Right atrium auricular region (tissue), 2 donors: ENCODE results near the gene PRL. TPM values are rescaled to one million over a fixed set of nuclear protein-coding genes. Genes with fewer than 3 reads are reported as not detected.

Source experiments
- DNase-seq: peaks from one replicate; pipeline ENCODE4 v3.0.0-alpha.2; 2019; ENCODE audit warnings: low spot score
- H3K27ac ChIP-seq, 2 donors: fragments of 200-600 bp; sonication (generic); 1 replicate in 1 of 2; 2 replicates in 1 of 2; pipeline ENCODE4 v1.5.1; 2016 to 2019
- H3K27me3 ChIP-seq, 2 donors: fragments of 200-600 bp; sonication (generic); one replicate each; pipeline versions ENCODE4 v1.5.1 to v1.6.0; 2017 to 2019
- H3K36me3 ChIP-seq: fragments of 200-600 bp; sonication (generic); one replicate; pipeline ENCODE4 v1.5.1; 2016
- H3K4me1 ChIP-seq, 2 donors: fragments of 200-600 bp; sonication (generic); one replicate each; pipeline versions ENCODE4 v1.5.1 to v1.6.0; 2017 to 2019
- H3K4me3 ChIP-seq, 2 donors: fragments of 200-600 bp; sonication (generic); 1 replicate in 1 of 2; 2 replicates in 1 of 2; pipeline ENCODE4 v1.5.1; 2017 to 2019; ENCODE audit warnings: mild to moderate bottlenecking in 1 of 2, moderate library complexity in 1 of 2
- H3K9me3 ChIP-seq, 2 donors: fragments of 200-600 bp; sonication (generic); one replicate each; pipeline ENCODE4 v1.5.1; 2019
- total RNA-seq, 2 donors: library from RNA; depleted of rRNA; stranded (reverse); fragments of >200 nt; gene quantifications; one replicate each; pipeline ENCODE4 v1.1.0, GENCODE V29; 2016
- TF ChIP-seq, protein P1 (sequence below), 2 donors: fragments of 200-600 bp; sonication (generic); IDR thresholded peaks; one replicate each; pipeline ENCODE4 v1.5.1; 2019; ENCODE audit warnings: antibody characterized with exemption in 2 of 2

PRL gene
- total RNA-seq, 2 donors from 2014 or later: not detected

DNA sequence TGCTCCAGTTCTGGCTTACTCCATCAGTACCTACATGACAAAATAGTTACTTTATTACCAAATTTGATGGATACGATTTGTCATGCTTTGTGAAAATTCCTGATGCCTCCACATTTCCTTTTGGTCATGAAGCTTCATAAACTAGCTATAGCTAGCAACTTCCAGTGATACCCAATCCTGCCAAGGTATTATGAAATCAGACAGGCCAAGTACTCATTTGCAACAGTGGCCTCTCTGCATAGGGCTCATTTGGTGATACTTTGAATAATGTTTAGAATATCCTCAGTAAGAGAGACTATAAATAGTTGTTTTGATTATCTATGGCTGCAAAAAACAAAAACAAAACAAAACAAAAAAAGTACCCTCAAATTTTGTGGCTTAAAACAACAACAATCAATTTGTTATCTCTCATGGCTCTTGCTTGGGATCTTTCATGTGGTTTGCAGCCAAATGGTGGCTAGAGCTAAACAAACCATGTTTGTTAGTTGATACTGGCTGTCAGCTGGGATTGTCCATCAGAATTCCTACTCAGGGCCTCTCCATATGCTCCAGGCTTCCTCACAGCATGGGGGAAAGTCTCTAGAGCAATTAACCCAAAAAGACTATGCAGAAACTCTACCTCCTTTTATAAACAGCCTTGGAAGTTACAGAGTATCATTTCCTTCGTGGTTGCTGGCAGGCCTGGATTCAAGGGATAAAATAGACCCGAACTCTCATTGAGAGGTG is 10.1 kb upstream of the PRL start:
- H3K9me3 ChIP-seq: peaks cover 0 to 18% of the 10 kb centered on the region in 2 donors
- TF ChIP-seq, protein P1, sequence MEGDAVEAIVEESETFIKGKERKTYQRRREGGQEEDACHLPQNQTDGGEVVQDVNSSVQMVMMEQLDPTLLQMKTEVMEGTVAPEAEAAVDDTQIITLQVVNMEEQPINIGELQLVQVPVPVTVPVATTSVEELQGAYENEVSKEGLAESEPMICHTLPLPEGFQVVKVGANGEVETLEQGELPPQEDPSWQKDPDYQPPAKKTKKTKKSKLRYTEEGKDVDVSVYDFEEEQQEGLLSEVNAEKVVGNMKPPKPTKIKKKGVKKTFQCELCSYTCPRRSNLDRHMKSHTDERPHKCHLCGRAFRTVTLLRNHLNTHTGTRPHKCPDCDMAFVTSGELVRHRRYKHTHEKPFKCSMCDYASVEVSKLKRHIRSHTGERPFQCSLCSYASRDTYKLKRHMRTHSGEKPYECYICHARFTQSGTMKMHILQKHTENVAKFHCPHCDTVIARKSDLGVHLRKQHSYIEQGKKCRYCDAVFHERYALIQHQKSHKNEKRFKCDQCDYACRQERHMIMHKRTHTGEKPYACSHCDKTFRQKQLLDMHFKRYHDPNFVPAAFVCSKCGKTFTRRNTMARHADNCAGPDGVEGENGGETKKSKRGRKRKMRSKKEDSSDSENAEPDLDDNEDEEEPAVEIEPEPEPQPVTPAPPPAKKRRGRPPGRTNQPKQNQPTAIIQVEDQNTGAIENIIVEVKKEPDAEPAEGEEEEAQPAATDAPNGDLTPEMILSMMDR (IDR thresholded peaks at IDR 0.05): no peak

DNA sequence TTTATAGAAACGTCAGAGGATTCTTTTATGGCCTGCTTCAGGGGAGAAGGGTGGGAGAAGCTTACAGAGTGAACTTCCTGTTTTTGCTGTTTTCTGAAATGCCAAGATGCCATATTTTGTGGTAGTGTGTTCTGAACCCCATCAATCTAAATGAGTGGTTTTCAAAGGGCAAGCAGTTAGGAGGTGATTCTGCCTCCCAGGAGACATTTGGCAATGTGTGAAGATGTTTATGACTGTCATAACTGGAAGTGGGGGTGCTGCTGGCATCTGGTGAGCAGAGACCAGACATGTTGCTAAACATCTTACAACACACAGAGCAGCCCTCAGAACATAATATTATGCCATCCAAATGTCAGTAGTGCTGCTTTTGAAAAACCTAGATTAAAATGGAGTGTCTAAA is 6.0 kb upstream of the PRL start:
- H3K36me3 ChIP-seq: no peaks in the 10 kb centered on the region
- H3K27ac ChIP-seq: no peak overlapping the region
- DNase-seq: no peak
- H3K9me3 ChIP-seq: no peaks in the 10 kb centered on the region
- no peak overlapping the region for H3K4me3 ChIP-seq
- H3K4me1 ChIP-seq: no peaks in the 10 kb centered on the region
- no peaks in the 10 kb centered on the region for H3K27me3 ChIP-seq
- TF ChIP-seq, protein P1 (IDR thresholded peaks at IDR 0.05): no peak

More for the DNA sequence above, 10.1 kb upstream of the PRL start:
- H3K36me3 ChIP-seq: no peaks in the 10 kb centered on the region
- no peaks in the 10 kb centered on the region for H3K4me1 ChIP-seq
- no peak overlapping the region for H3K4me3 ChIP-seq
- H3K27me3 ChIP-seq: no peaks in the 10 kb centered on the region
- H3K27ac ChIP-seq: no peak overlapping the region
- no peak for DNase-seq

DNA sequence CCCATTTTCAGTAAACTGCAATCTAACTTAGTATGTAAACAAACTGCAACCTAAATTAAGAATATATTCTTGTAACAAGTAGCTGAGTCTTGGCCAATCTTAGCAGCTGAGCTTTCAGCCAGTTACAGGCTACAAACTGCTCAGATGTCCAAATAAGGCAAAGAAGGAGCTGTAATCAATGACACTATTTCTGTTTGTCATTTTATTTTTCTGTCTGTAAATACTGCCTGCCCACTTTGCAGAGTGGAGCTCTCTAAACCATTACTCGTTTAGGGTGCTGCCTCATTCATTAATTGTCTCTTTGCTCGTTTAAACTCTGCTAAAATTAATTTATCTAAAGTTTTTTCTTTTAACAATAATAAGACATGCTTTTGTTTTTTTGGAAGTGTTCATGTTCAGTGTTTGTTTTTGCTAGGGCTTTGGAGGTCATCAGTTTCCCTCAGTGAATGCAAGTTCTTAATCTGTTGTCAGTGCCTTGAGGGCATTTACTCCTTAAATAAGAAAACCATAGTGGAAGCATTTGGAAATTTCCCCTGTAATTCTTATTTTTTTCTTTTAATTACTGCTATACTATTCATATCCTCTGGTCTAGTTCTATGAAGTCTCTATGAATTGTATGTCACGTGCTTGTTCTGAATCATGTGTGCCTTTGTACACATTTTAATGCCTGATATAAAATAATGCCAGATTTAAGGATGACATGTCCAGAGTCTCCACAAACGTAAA is 3.6 kb upstream of the PRL start:
- H3K27ac ChIP-seq: no peak overlapping the region
- H3K4me3 ChIP-seq: no peak overlapping the region
- H3K4me1 ChIP-seq: no peaks in the 10 kb centered on the region
- TF ChIP-seq, protein P1 (IDR thresholded peaks at IDR 0.05): no peak
- H3K36me3 ChIP-seq: no peaks in the 10 kb centered on the region
- DNase-seq: no peak
- H3K9me3 ChIP-seq: no peaks in the 10 kb centered on the region
- no peaks in the 10 kb centered on the region for H3K27me3 ChIP-seq

DNA sequence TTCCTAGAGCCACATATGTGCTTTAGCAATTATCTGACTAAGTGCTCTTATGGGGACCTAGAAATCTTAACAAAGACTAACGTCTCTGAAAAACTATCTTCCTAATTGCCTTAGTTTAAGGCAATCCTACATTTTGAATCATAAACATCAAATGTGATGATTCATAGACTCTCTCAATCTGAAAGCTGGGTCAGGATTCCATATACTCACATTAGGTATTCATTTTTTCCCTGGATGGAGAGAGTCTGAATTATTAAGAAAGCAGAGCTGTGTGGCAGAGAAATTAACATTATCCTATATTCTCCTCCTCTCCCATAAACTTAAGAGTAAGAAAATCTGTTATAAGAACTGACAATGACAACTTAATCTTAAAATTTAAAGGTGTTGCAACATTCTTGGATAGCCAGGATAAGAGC is 1.6 kb upstream of the PRL start:
- H3K4me3 ChIP-seq: no peak overlapping the region
- H3K27ac ChIP-seq: no peak overlapping the region
- no peaks in the 10 kb centered on the region for H3K9me3 ChIP-seq
- no peak for DNase-seq
- H3K4me1 ChIP-seq: no peaks in the 10 kb centered on the region
- no peaks in the 10 kb centered on the region for H3K36me3 ChIP-seq
- TF ChIP-seq, protein P1 (IDR thresholded peaks at IDR 0.05): no peak
- H3K27me3 ChIP-seq: no peaks in the 10 kb centered on the region

DNA sequence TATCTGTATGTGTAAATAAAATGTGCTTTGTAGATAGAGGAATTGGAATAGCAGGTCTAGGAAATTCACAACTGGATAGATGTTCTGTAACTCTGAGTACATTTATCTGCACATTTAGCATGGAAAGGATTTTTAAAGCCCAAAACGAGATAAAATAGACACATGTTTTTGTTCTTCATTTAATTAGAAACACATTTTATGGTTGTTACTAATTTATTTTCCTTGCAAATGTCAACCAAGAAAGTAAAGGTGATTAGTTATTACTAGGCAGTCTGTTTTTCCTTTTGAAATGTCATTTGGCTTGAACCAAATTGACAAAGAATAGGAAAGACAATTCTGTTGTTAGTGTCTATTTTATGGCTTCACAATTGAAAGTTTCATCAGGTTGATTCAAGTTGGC is 769 bp downstream of the PRL start:
- DNase-seq: no peak
- H3K9me3 ChIP-seq: no peaks in the 10 kb centered on the region
- TF ChIP-seq, protein P1 (IDR thresholded peaks at IDR 0.05): no peak
- no peak overlapping the region for H3K27ac ChIP-seq
- H3K4me3 ChIP-seq: no peak overlapping the region
- no peaks in the 10 kb centered on the region for H3K4me1 ChIP-seq
- H3K36me3 ChIP-seq: no peaks in the 10 kb centered on the region
- H3K27me3 ChIP-seq: no peaks in the 10 kb centered on the region
